Glutamatergic neuron (in vitro differentiated cells): ENCODE data around the gene LEFTY1. TPM values are rescaled to one million over a fixed set of nuclear protein-coding genes. Genes with fewer than 3 reads are reported as not detected.

Experiments
- DNase-seq: peaks from one replicate; pipeline ENCODE4 v3.0.0; 2022
- H3K27ac Mint-ChIP-seq: one replicate; pipeline ENCODE4 v1.8.0; 2020; ENCODE audit warnings: mild to moderate bottlenecking, mixed read lengths, inconsistent platforms; ENCODE audit not compliant: unreplicated experiment
- H3K27me3 Mint-ChIP-seq: one replicate; pipeline ENCODE4 v1.8.0; 2020; ENCODE audit warnings: mild to moderate bottlenecking, moderate library complexity, mixed read lengths, inconsistent platforms; ENCODE audit not compliant: unreplicated experiment
- H3K36me3 Mint-ChIP-seq: one replicate; pipeline ENCODE4 v1.8.0; 2020; ENCODE audit warnings: mild to moderate bottlenecking, mixed read lengths, inconsistent platforms; ENCODE audit not compliant: unreplicated experiment
- H3K4me1 Mint-ChIP-seq: one replicate; pipeline ENCODE4 v1.8.0; 2020; ENCODE audit warnings: mild to moderate bottlenecking, low read depth, mixed read lengths, inconsistent platforms; ENCODE audit not compliant: unreplicated experiment
- H3K4me3 Mint-ChIP-seq: one replicate; pipeline ENCODE4 v1.8.0; 2020; ENCODE audit warnings: mild to moderate bottlenecking, mixed read lengths, inconsistent platforms; ENCODE audit not compliant: unreplicated experiment
- H3K9me3 Mint-ChIP-seq: one replicate; pipeline ENCODE4 v1.8.0; 2020; ENCODE audit warnings: mild to moderate bottlenecking, moderate library complexity, mixed read lengths, inconsistent platforms; ENCODE audit not compliant: unreplicated experiment
- CTCF ChIP-seq: fragments of 200-600 bp; sonication (generic); IDR thresholded peaks from one replicate; pipeline ENCODE4 v1.5.0; 2021; ENCODE audit not compliant: partially characterized antibody, unreplicated experiment
- total RNA-seq: library from RNA; stranded (reverse); fragmentation: NEBNext Ultra II Directional; extraction: Animal tissue kit (Norgen Biotek cat#: 25700); gene quantifications from one replicate; pipeline ENCODE4 v1.2.1, GENCODE V29; 2021; ENCODE audit not compliant: unreplicated experiment

The LEFTY1 gene
- total RNA-seq, 1 donor from 2014 or later, result 2.3 TPM

- peak overlapping the region; percentile 54 for H3K4me3 Mint-ChIP-seq
- H3K36me3 Mint-ChIP-seq, result peaks cover 4% of the 10 kb centered on the region
- H3K27ac Mint-ChIP-seq, result peak overlapping the region; percentile 57
- DNase-seq, result no peak
- H3K4me1 Mint-ChIP-seq, result peaks cover 18% of the 10 kb centered on the region
- TF ChIP-seq CTCF, result no peak
- no peaks in the 10 kb centered on the region for H3K27me3 Mint-ChIP-seq
- peaks cover 3% of the 10 kb centered on the region for H3K9me3 Mint-ChIP-seq
Observed at GRCh38 chr1:225914947-225915346, 26.0 kb upstream of the LEFTY1 start.

GRCh38 chr1:225914391-225914790 is 25.4 kb upstream of the LEFTY1 start:
- peaks cover 4% of the 10 kb centered on the region for H3K36me3 Mint-ChIP-seq

GRCh38 chr1:225911191-225912130 is 22.5 kb upstream of the LEFTY1 start:
- DNase-seq, result peak; percentile 76
- Mint-ChIP-seq H3K4me3 (no peak overlapping the region), H3K27me3 (peaks cover 3% of the 10 kb centered on the region), H3K36me3 (peaks cover 4% of the 10 kb centered on the region), H3K4me1 (peaks cover 18% of the 10 kb centered on the region), H3K27ac (no peak overlapping the region), H3K9me3 (peaks cover 4% of the 10 kb centered on the region)
- peak; percentile 88 for TF ChIP-seq CTCF

More at GRCh38 chr1:225914391-225914790, 25.4 kb upstream of the LEFTY1 start:
- peaks cover 3% of the 10 kb centered on the region for H3K9me3 Mint-ChIP-seq
- no peaks in the 10 kb centered on the region for H3K27me3 Mint-ChIP-seq
- no peak for TF ChIP-seq CTCF
- H3K4me3 Mint-ChIP-seq, result peak overlapping the region; percentile 54
- H3K4me1 Mint-ChIP-seq, result peaks cover 18% of the 10 kb centered on the region
- DNase-seq, result no peak
- no peak overlapping the region for H3K27ac Mint-ChIP-seq

- peaks cover 2% of the 10 kb centered on the region for H3K4me1 Mint-ChIP-seq
- no peak overlapping the region for H3K27ac Mint-ChIP-seq
- peaks cover 10% of the 10 kb centered on the region for H3K36me3 Mint-ChIP-seq
- no peak overlapping the region for H3K4me3 Mint-ChIP-seq
- TF ChIP-seq CTCF, result no peak
- H3K27me3 Mint-ChIP-seq, result peaks cover 3% of the 10 kb centered on the region
- no peak for DNase-seq
- peaks cover 2% of the 10 kb centered on the region for H3K9me3 Mint-ChIP-seq
Observed at GRCh38 chr1:225909477-225909876, 20.5 kb upstream of the LEFTY1 start.

GRCh38 chr1:225908773-225909172 is 19.8 kb upstream of the LEFTY1 start:
- peaks cover 2% of the 10 kb centered on the region for H3K4me1 Mint-ChIP-seq
- peaks cover 3% of the 10 kb centered on the region for H3K27me3 Mint-ChIP-seq

More at GRCh38 chr1:225908773-225909172, 19.8 kb upstream of the LEFTY1 start:
- DNase-seq, result no peak
- no peak overlapping the region for H3K4me3 Mint-ChIP-seq
- no peak overlapping the region for H3K27ac Mint-ChIP-seq
- no peak for TF ChIP-seq CTCF
- peaks cover 13% of the 10 kb centered on the region for H3K36me3 Mint-ChIP-seq
- peaks cover 2% of the 10 kb centered on the region for H3K9me3 Mint-ChIP-seq
